Measurements from ENCODE around the gene TMEM151B. TPM values are rescaled to one million over a fixed set of nuclear protein-coding genes. Genes with fewer than 3 reads are reported as not detected.

Gene TMEM151B
- total RNA-seq, 1 experiment from 2014 or later: not detected

DNA sequence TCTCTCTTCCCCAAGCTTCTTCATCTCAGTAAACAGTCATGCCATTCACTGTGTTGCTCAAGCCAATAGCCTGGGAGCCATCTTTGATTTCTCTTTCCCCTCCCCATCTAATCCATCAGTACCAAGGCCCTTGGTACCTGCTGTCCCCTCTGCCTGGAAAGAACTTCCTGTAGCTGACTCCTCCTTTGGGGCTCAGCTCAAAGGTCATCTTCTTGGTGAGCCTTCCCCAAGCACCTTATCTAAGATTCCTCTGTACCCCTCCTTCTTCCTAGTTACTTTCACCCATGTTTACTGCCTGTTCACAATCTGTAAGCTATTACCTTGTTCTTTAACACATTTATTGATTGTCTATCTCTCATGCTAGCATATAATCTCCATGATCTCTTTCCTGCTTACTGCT, 39.4 kb downstream of the TMEM151B start:
- ChIA-PET RAD21 (ENCODE audit: low non-redundant PET in 1 of 2, low total read pairs in 2 of 2, uncharacterized antibody in 2 of 2, unreplicated experiment in 2 of 2) (no interaction called here), CTCF (no interaction called here), POLR2A (no interaction called here)
- no peak overlapping the region for H3K4me3 ChIP-seq (replicated peaks in 1 of 2; ENCODE audit: low read depth in 1 of 2, low read length in 2 of 2)
- H3K4me1 ChIP-seq (ENCODE audit: control insufficient read depth in 1 of 2, insufficient read depth in 2 of 2, low read length in 2 of 2): peaks cover 6 to 16% of the 10 kb centered on the region in 2 experiments
- no peaks in the 10 kb centered on the region for H3K9me2 ChIP-seq (ENCODE audit: insufficient read depth)
- BruUV-seq (replicated peaks): no TSS peak
- no peak for ATAC-seq
- no peak for DNase-seq (ENCODE audit: low read depth, low spot score)
- H3K79me2 ChIP-seq (ENCODE audit: insufficient read depth, low read length): peaks cover 19% of the 10 kb centered on the region
- H3K27ac ChIP-seq (ENCODE audit: low read depth, low read length): no peak overlapping the region
- H2AFZ ChIP-seq (ENCODE audit: low read depth, low read length, poor library complexity, severe bottlenecking): no peak overlapping the region
- no peaks in the 10 kb centered on the region for H3K9me3 ChIP-seq (ENCODE audit: control insufficient read depth in 1 of 2, insufficient read depth in 1 of 2, low read depth in 1 of 2, low read length in 2 of 2)
- intact Hi-C loops (cut with micrococcal nuclease): no loop called here
- no peak overlapping the region for H3K9ac ChIP-seq (ENCODE audit: low read length)
- TF ChIP-seq ZFX (IDR thresholded peaks at IDR 0.05) (no peak), TCF7L2 (IDR thresholded peaks at IDR 0.05; ENCODE audit: borderline replicate concordance, extremely low read depth, insufficient read depth, insufficient read length) (no peak), CEBPB (IDR thresholded peaks at IDR 0.05; ENCODE audit: low read depth) (no peak), SP1 (IDR thresholded peaks at IDR 0.05; ENCODE audit: low read depth) (no peak), ZNF274 (IDR thresholded peaks at IDR 0.05; ENCODE audit: low read depth, low read length) (no peak), SRF (IDR thresholded peaks at IDR 0.05; ENCODE audit: low read depth) (no peak), CBX3 (IDR thresholded peaks at IDR 0.05; ENCODE audit: low read depth) (no peak), JUND (IDR thresholded peaks at IDR 0.05) (no peak), EZH2phosphoT487 (IDR thresholded peaks at IDR 0.05; ENCODE audit: borderline replicate concordance) (no peak), POLR2AphosphoS5 (IDR thresholded peaks at IDR 0.05; ENCODE audit: low read depth, low read length) (no peak)
- TF ChIP-seq, protein P1, sequence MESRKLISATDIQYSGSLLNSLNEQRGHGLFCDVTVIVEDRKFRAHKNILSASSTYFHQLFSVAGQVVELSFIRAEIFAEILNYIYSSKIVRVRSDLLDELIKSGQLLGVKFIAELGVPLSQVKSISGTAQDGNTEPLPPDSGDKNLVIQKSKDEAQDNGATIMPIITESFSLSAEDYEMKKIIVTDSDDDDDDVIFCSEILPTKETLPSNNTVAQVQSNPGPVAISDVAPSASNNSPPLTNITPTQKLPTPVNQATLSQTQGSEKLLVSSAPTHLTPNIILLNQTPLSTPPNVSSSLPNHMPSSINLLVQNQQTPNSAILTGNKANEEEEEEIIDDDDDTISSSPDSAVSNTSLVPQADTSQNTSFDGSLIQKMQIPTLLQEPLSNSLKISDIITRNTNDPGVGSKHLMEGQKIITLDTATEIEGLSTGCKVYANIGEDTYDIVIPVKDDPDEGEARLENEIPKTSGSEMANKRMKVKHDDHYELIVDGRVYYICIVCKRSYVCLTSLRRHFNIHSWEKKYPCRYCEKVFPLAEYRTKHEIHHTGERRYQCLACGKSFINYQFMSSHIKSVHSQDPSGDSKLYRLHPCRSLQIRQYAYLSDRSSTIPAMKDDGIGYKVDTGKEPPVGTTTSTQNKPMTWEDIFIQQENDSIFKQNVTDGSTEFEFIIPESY (IDR thresholded peaks at IDR 0.05; ENCODE audit: extremely low read depth, insufficient replicate concordance, low read length): no peak
- TF ChIP-seq, protein P2, sequence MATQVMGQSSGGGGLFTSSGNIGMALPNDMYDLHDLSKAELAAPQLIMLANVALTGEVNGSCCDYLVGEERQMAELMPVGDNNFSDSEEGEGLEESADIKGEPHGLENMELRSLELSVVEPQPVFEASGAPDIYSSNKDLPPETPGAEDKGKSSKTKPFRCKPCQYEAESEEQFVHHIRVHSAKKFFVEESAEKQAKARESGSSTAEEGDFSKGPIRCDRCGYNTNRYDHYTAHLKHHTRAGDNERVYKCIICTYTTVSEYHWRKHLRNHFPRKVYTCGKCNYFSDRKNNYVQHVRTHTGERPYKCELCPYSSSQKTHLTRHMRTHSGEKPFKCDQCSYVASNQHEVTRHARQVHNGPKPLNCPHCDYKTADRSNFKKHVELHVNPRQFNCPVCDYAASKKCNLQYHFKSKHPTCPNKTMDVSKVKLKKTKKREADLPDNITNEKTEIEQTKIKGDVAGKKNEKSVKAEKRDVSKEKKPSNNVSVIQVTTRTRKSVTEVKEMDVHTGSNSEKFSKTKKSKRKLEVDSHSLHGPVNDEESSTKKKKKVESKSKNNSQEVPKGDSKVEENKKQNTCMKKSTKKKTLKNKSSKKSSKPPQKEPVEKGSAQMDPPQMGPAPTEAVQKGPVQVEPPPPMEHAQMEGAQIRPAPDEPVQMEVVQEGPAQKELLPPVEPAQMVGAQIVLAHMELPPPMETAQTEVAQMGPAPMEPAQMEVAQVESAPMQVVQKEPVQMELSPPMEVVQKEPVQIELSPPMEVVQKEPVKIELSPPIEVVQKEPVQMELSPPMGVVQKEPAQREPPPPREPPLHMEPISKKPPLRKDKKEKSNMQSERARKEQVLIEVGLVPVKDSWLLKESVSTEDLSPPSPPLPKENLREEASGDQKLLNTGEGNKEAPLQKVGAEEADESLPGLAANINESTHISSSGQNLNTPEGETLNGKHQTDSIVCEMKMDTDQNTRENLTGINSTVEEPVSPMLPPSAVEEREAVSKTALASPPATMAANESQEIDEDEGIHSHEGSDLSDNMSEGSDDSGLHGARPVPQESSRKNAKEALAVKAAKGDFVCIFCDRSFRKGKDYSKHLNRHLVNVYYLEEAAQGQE (IDR thresholded peaks at IDR 0.05; ENCODE audit: low read depth): no peak
- H3K27me3 ChIP-seq (ENCODE audit: insufficient read depth, low read length): no peaks in the 10 kb centered on the region
- peaks cover 28 to 48% of the 10 kb centered on the region in 2 experiments; a peak in 3 of 4 replicates for H3K36me3 ChIP-seq (ENCODE audit: control insufficient read depth in 1 of 2, insufficient read depth in 2 of 2, low read length in 2 of 2)
- H3K4me2 ChIP-seq (ENCODE audit: low read length): no peak overlapping the region
- no peaks in the 10 kb centered on the region for H4K20me1 ChIP-seq (ENCODE audit: insufficient read depth)

Data from HCT116 (cell line).